Measurements from ENCODE around the gene NECTIN4.

- TF ChIP-seq CTCF (IDR thresholded peaks at IDR 0.05): no peak
- TF ChIP-seq ZFX (IDR thresholded peaks at IDR 0.05; ENCODE audit: borderline replicate concordance): no peak
Observed at GRCh38 chr1:161086457-161086856, 2.9 kb downstream of the NECTIN4 start.
